Measurements from ENCODE around the gene CORO7. TPM values are rescaled to one million over a fixed set of nuclear protein-coding genes. Genes with fewer than 3 reads are reported as not detected.

Gene CORO7
- 11.5 to 18.4 TPM (median 12.9 TPM) in 5 replicates for total RNA-seq (2022; extraction: Qiagen RNA extraction; ENCODE audit: low read depth)

GRCh38 chr16:4416200-4417032 lies at the start of gene CORO7:
Gene CORO7 (minus strand): TSS chr16:4416596. CDS start chr16:4416518, 78 bp downstream.

DNA sequence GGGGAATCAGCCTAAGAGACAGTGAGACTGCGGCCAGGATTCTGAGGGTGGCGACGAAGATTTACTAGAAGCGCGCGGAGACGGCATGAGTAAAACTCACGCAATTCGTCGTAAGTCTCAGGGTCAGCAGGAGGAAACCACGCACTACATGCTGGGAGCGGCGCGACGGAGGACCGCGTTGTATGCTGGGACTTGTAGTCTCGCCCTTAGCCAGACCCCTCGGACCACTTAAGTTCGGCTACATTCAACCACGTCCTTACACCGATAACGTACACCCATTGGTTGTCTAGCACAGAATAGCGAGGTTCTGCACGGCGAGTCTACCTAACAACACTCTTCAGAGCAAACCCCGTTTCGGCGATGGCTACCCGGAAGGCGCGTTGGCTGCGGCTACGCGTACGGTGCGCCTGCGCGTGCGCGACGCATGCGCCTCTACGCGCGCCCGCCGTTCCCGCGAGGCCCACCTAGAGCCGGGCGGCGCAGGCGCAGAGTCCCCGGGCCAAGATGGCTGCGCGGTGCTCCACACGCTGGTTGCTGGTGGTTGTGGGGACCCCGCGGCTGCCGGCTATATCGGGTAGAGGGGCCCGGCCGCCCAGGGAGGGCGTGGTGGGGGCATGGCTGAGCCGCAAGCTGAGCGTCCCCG lies 9.1 kb upstream of the CORO7 start, which contains the start of gene DNAJA3:
Gene DNAJA3, plus strand, starts transcription at position 491 of the 643 bp plus-strand sequence. Its CDS starts 14 bp downstream, at position 505.

GRCh38 chr16:4371357-4372000 lies 44.9 kb downstream of the CORO7 start, which contains the start of gene VASN:
Gene VASN (plus strand): TSS chr16:4371848. CDS start chr16:4380878, 9,030 bp downstream.

GRCh38 chr16:4350787-4351659 lies 65.4 kb downstream of the CORO7 start, which contains the start of gene PAM16:
Gene PAM16 (minus strand): TSS chr16:4351321. CDS start chr16:4351234, 87 bp downstream.

GRCh38 chr16:4315186-4316107 lies 100.9 kb downstream of the CORO7 start, which contains the start of gene GLIS2:
Gene GLIS2 (plus strand): TSS chr16:4316067. CDS start chr16:4332281, 16,214 bp downstream.

Other genes with a start within 250 kb of the CORO7 start
- 0.02 to 0.08 TPM (median 0.04 TPM) in 4 of 5 replicates, not detected in the other for gene SRL, start 174.5 kb downstream of the CORO7 start, total RNA-seq (2022; extraction: Qiagen RNA extraction; ENCODE audit: low read depth)
- gene TFAP4, start 143.6 kb downstream of the CORO7 start, total RNA-seq (2022; extraction: Qiagen RNA extraction; ENCODE audit: low read depth): 18.2 to 24.4 TPM (median 21.0 TPM) in 5 replicates
- 22.3 to 32.9 TPM (median 29.9 TPM) in 5 replicates for gene GLIS2, start 100.5 kb downstream of the CORO7 start, total RNA-seq (2022; extraction: Qiagen RNA extraction; ENCODE audit: low read depth)
- gene PAM16, start 65.3 kb downstream of the CORO7 start, total RNA-seq (2022; extraction: Qiagen RNA extraction; ENCODE audit: low read depth): 57.7 to 79.1 TPM (median 78.2 TPM) in 5 replicates
- gene VASN, start 44.7 kb downstream of the CORO7 start, total RNA-seq (2022; extraction: Qiagen RNA extraction; ENCODE audit: low read depth): 4.8 to 7.8 TPM (median 6.7 TPM) in 5 replicates
- 59.0 to 72.9 TPM (median 72.5 TPM) in 5 replicates for gene DNAJA3, start 9.3 kb upstream of the CORO7 start, total RNA-seq (2022; extraction: Qiagen RNA extraction; ENCODE audit: low read depth)
- 41.2 to 47.2 TPM (median 43.5 TPM) in 5 replicates for gene NMRAL1, start 58.0 kb upstream of the CORO7 start, total RNA-seq (2022; extraction: Qiagen RNA extraction; ENCODE audit: low read depth)
- 51.4 to 58.9 TPM (median 55.7 TPM) in 5 replicates for gene HMOX2, start 59.8 kb upstream of the CORO7 start, total RNA-seq (2022; extraction: Qiagen RNA extraction; ENCODE audit: low read depth)
- gene CDIP1, start 122.2 kb upstream of the CORO7 start, total RNA-seq (2022; extraction: Qiagen RNA extraction; ENCODE audit: low read depth): 9.8 to 12.2 TPM (median 11.0 TPM) in 5 replicates
- gene C16orf96, start 139.7 kb upstream of the CORO7 start, total RNA-seq (2022; extraction: Qiagen RNA extraction; ENCODE audit: low read depth): not detected in 5 replicates
- gene UBALD1, start 198.3 kb upstream of the CORO7 start, total RNA-seq (2022; extraction: Qiagen RNA extraction; ENCODE audit: low read depth): 33.7 to 66.3 TPM (median 62.3 TPM) in 5 replicates
- 33.0 to 44.1 TPM (median 38.6 TPM) in 5 replicates for gene MGRN1, start 208.2 kb upstream of the CORO7 start, total RNA-seq (2022; extraction: Qiagen RNA extraction; ENCODE audit: low read depth)

Data from A549 treated with RU486 at 1 μM for 4 hours (cell line).